Neural cell (in vitro differentiated cells): ENCODE measurements around the gene PLCB1. TPM values are rescaled to one million over a fixed set of nuclear protein-coding genes. Genes with fewer than 3 reads are reported as not detected.

ENCODE experiments used
- H2AFZ ChIP-seq: fragments of 200-600, 300-800 bp; sonication (generic), shearing (Covaris generic); 2 replicates; pipeline ENCODE4 v1.6.0; 2014; ENCODE audit warnings: low read depth, mild to moderate bottlenecking, antibody characterized with exemption, low read length, moderate library complexity
- H3F3A ChIP-seq: fragments of 200-600 bp; shearing (Covaris generic); 2 replicates; pipeline ENCODE4 v1.6.1; 2016; ENCODE audit warnings: mild to moderate bottlenecking, moderate library complexity, mixed read lengths, antibody characterized with exemption, low read length; ENCODE audit not compliant: insufficient read depth, poor library complexity, severe bottlenecking
- H3K27ac ChIP-seq: fragments of 200-600, 300-800 bp; sonication (generic), shearing (Covaris generic); 2 replicates; pipeline ENCODE4 v1.5.1; 2014; ENCODE audit warnings: mild to moderate bottlenecking, low read length, moderate library complexity
- H3K27me3 ChIP-seq: fragments of 300-800, 200-600 bp; sonication (generic), shearing (Covaris generic); 2 replicates; pipeline ENCODE4 v1.6.0; 2014; ENCODE audit warnings: mild to moderate bottlenecking, low read depth, low read length, moderate library complexity; ENCODE audit not compliant: insufficient read depth
- H3K36me3 ChIP-seq: fragments of 300-800, 200-600 bp; sonication (generic), shearing (Covaris generic); 2 replicates; pipeline ENCODE4 v1.5.1; 2014; ENCODE audit warnings: mild to moderate bottlenecking, antibody characterized with exemption, low read length, moderate library complexity; ENCODE audit not compliant: insufficient read depth
- H3K4me2 ChIP-seq: fragments of 300-800, 200-600 bp; sonication (generic), shearing (Covaris generic); 2 replicates; pipeline ENCODE4 v1.6.0; 2014; ENCODE audit warnings: mild to moderate bottlenecking, low read length
- H3K4me3 ChIP-seq: fragments of 300-800, 200-600 bp; sonication (generic), shearing (Covaris generic); 2 replicates; pipeline ENCODE4 v1.5.1; 2014; ENCODE audit warnings: mild to moderate bottlenecking, low read length, moderate library complexity
- H3K79me2 ChIP-seq: fragments of 200-600 bp; shearing (Covaris generic); replicated peaks from 2 replicates; pipeline ENCODE4 v1.6.0; 2014; ENCODE audit warnings: mild to moderate bottlenecking, low read length, moderate library complexity; ENCODE audit not compliant: insufficient read depth
- H3K9ac ChIP-seq: fragments of 300-800, 200-600 bp; sonication (generic), shearing (Covaris generic); 2 replicates; pipeline ENCODE4 v1.6.1; 2016; ENCODE audit warnings: mild to moderate bottlenecking, low read length, mixed read lengths
- H3K9me2 ChIP-seq: fragments of 200-600 bp; shearing (Covaris generic); 2 replicates; pipeline ENCODE4 v1.6.1; 2016; ENCODE audit warnings: mild to moderate bottlenecking, low read length, mixed read lengths; ENCODE audit not compliant: insufficient read depth
- H3K9me3 ChIP-seq: fragments of 200-600, 300-800 bp; sonication (generic), shearing (Covaris generic); 2 replicates; pipeline ENCODE4 v1.6.1; 2016; ENCODE audit warnings: mild to moderate bottlenecking, mixed run types, low read length, moderate library complexity, mixed read lengths
- H4K20me1 ChIP-seq: fragments of 200-600 bp; shearing (Covaris generic); 2 replicates; pipeline ENCODE4 v1.6.1; 2016; ENCODE audit warnings: mild to moderate bottlenecking, mixed run types; ENCODE audit not compliant: insufficient read depth
- CTCF ChIP-seq: fragments of 450-650 bp; IDR thresholded peaks from 2 replicates; pipeline ENCODE4 v1.5.1; 2014; ENCODE audit warnings: antibody characterized with exemption, mild to moderate bottlenecking, moderate library complexity; ENCODE audit not compliant: poor library complexity, severe bottlenecking
- EP300 ChIP-seq: fragments of 450-650 bp; conservative IDR thresholded peaks from 2 replicates; pipeline ENCODE4 v1.6.1; 2014; ENCODE audit warnings: antibody characterized with exemption, mild to moderate bottlenecking, moderate library complexity; ENCODE audit not compliant: poor library complexity, severe bottlenecking
- EZH2 ChIP-seq: fragments of 200-600, 300-800 bp; shearing (Covaris generic), sonication (generic); IDR thresholded peaks from 2 replicates; pipeline ENCODE4 v1.6.1; 2014; ENCODE audit warnings: antibody characterized with exemption, low read length, borderline replicate concordance, mild to moderate bottlenecking; ENCODE audit not compliant: insufficient read depth, poor library complexity, severe bottlenecking
- MXI1 ChIP-seq: fragments of 450-650 bp; conservative IDR thresholded peaks from 2 replicates; pipeline ENCODE4 v1.6.1; 2014; ENCODE audit warnings: antibody characterized with exemption, mild to moderate bottlenecking; ENCODE audit not compliant: poor library complexity, severe bottlenecking
- POLR2AphosphoS5 ChIP-seq: IDR thresholded peaks from 2 replicates; pipeline ENCODE4 v1.6.1; 2012
- RAD21 ChIP-seq: fragments of 450-650 bp; conservative IDR thresholded peaks from 2 replicates; pipeline ENCODE4 v1.6.1; 2014; ENCODE audit warnings: antibody characterized with exemption, mild to moderate bottlenecking, moderate library complexity
- REST ChIP-seq: IDR thresholded peaks from 2 replicates; pipeline ENCODE4 v1.6.1; 2012; ENCODE audit warnings: borderline replicate concordance
- SMC3 ChIP-seq: fragments of 450-650 bp; conservative IDR thresholded peaks from 2 replicates; pipeline ENCODE4 v1.6.1; 2014; ENCODE audit warnings: antibody characterized with exemption, mild to moderate bottlenecking, moderate library complexity; ENCODE audit not compliant: poor library complexity
- TAF1 ChIP-seq: IDR thresholded peaks from 2 replicates; pipeline ENCODE4 v1.6.1; 2012; ENCODE audit warnings: low read depth
- polyA plus RNA-seq: library from polyadenylated mRNA; depleted of rRNA; stranded (reverse); fragments of >200 nt; gene quantifications from 2 replicates; pipeline ENCODE4 v1.2.3, GENCODE V29; 2014

PLCB1 gene
- polyA plus RNA-seq, 1 donor from 2014 or later = 11.4 TPM

- H3K9ac ChIP-seq = no peak overlapping the region
- H3K27me3 ChIP-seq = no peaks in the 10 kb centered on the region
- no peaks in the 10 kb centered on the region for H3F3A ChIP-seq
- H3K9me3 ChIP-seq = no peaks in the 10 kb centered on the region
- H3K79me2 ChIP-seq = no peaks in the 10 kb centered on the region
- H3K36me3 ChIP-seq = peaks cover 6% of the 10 kb centered on the region
- no peak overlapping the region for H2AFZ ChIP-seq
- H4K20me1 ChIP-seq = no peaks in the 10 kb centered on the region
- TF ChIP-seq EZH2 (no peak), MXI1 (no peak), CTCF (no peak), EP300 (no peak), SMC3 (no peak), POLR2AphosphoS5 (peak; percentile 41), RAD21 (no peak), REST (no peak)
- H3K9me2 ChIP-seq = no peaks in the 10 kb centered on the region
- no peak overlapping the region for H3K4me3 ChIP-seq
- H3K4me2 ChIP-seq = no peak overlapping the region
- no peak overlapping the region for H3K27ac ChIP-seq
Observed at GRCh38 chr20:8744228-8744844, 612.3 kb downstream of the PLCB1 start.

- no peaks in the 10 kb centered on the region for H3K27me3 ChIP-seq
- H3K9me2 ChIP-seq = no peaks in the 10 kb centered on the region
- TF ChIP-seq POLR2AphosphoS5 (no peak), RAD21 (no peak), CTCF (no peak), TAF1 (no peak), MXI1 (no peak), SMC3 (no peak), REST (no peak), EZH2 (no peak), EP300 (no peak)
- no peaks in the 10 kb centered on the region for H3F3A ChIP-seq
- no peaks in the 10 kb centered on the region for H4K20me1 ChIP-seq
- no peaks in the 10 kb centered on the region for H3K36me3 ChIP-seq
- H3K4me3 ChIP-seq = no peak overlapping the region
- H3K27ac ChIP-seq = no peak overlapping the region
- H3K9me3 ChIP-seq = no peaks in the 10 kb centered on the region
- no peak overlapping the region for H3K9ac ChIP-seq
- H3K4me2 ChIP-seq = no peak overlapping the region
- H2AFZ ChIP-seq = no peak overlapping the region
- H3K79me2 ChIP-seq = no peaks in the 10 kb centered on the region
Observed at GRCh38 chr20:8749101-8749500, 617.0 kb downstream of the PLCB1 start.
